H1 (cell line): ENCODE results near the gene KTI12. TPM values are rescaled to one million over a fixed set of nuclear protein-coding genes. Genes with fewer than 3 reads are reported as not detected.

Experiments used
- CTCF ChIA-PET: fragments of 300-600 bp; sonication (Branson Sonifier 250); formaldehyde crosslinking; loops from one replicate; lab custom pipeline; 2021; ENCODE audit not compliant: partially characterized antibody; lab: Charles Lee
- POLR2A ChIA-PET: fragments of 300-600 bp; sonication (Branson Sonifier 250); formaldehyde crosslinking; loops from one replicate; lab custom pipeline; 2021; ENCODE audit warnings: inconsistent platforms; ENCODE audit not compliant: partially characterized antibody; lab: Charles Lee
- DNase-seq, 2 experiments: peaks; one replicate each; pipeline versions ENCODE4 v3.0.0 to v3.0.0-alpha.2; 2010 to 2022; ENCODE audit warnings: low spot score in 2 of 2, low read depth in 1 of 2, mixed read lengths in 1 of 2
- FAIRE-seq: peaks from 2 replicates; lab custom pipeline; 2011; peaks lifted over from hg19 to GRCh38; lab: Jason Lieb, UNC
- H2AFZ ChIP-seq: 2 replicates; pipeline ENCODE4 v1.8.1; 2012; ENCODE audit warnings: low read length, inconsistent platforms
- H2AK5ac ChIP-seq: 2 replicates; pipeline ENCODE4 v1.6.1; 2013; ENCODE audit warnings: low read depth, low read length
- H2BK120ac ChIP-seq: replicated peaks from 2 replicates; pipeline ENCODE3; 2013; ENCODE audit warnings: low read depth, low read length, inconsistent platforms
- H2BK12ac ChIP-seq: 2 replicates; pipeline ENCODE4 v1.6.1; 2013; ENCODE audit warnings: low read depth, low read length
- H2BK15ac ChIP-seq: 2 replicates; pipeline ENCODE4 v1.6.1; 2013; ENCODE audit warnings: low read length
- H2BK20ac ChIP-seq: 2 replicates; pipeline ENCODE4 v1.6.1; 2013; ENCODE audit warnings: low read length
- H2BK5ac ChIP-seq: 2 replicates; pipeline ENCODE4 v1.6.1; 2013; ENCODE audit warnings: low read depth, low read length
- H3K14ac ChIP-seq: 2 replicates; pipeline ENCODE4 v1.6.1; 2013; ENCODE audit warnings: inconsistent platforms; ENCODE audit not compliant: insufficient read length
- H3K18ac ChIP-seq: 2 replicates; pipeline ENCODE4 v1.6.1; 2013; ENCODE audit warnings: low read length; ENCODE audit errors: extremely low read depth
- H3K23ac ChIP-seq: 2 replicates; pipeline ENCODE4 v1.6.1; 2013; ENCODE audit warnings: inconsistent platforms; ENCODE audit not compliant: insufficient read length
- H3K23me2 ChIP-seq: 2 replicates; pipeline ENCODE4 v1.6.1; 2013; ENCODE audit warnings: low read depth, low read length
- H3K27ac ChIP-seq: 2 replicates; pipeline ENCODE4 v1.6.1; 2011; ENCODE audit warnings: low read depth, low read length, inconsistent platforms
- H3K27me3 ChIP-seq, 4 experiments: replicated peaks in 1 of 4; 1 replicate in 1 of 4; 2 replicates in 3 of 4; pipeline versions ENCODE4 v1.6.1 to v1.8.1; 2011 to 2013; ENCODE audit warnings: low read length in 3 of 4, mild to moderate bottlenecking in 3 of 4, inconsistent platforms in 2 of 4, mixed read lengths in 2 of 4, moderate library complexity in 1 of 4; ENCODE audit not compliant: control insufficient read depth in 3 of 4, insufficient read depth in 3 of 4; ENCODE audit errors: extremely low read depth in 1 of 4
- H3K36me3 ChIP-seq, 4 experiments: 2 replicates each; pipeline versions ENCODE4 v1.6.1 to v1.8.1; 2011 to 2013; ENCODE audit warnings: mild to moderate bottlenecking in 4 of 4, low read length in 3 of 4, moderate library complexity in 2 of 4, control low read depth in 1 of 4, inconsistent platforms in 1 of 4; ENCODE audit not compliant: insufficient read depth in 4 of 4, control insufficient read depth in 2 of 4
- H3K4ac ChIP-seq: replicated peaks from 2 replicates; pipeline ENCODE3; 2013; ENCODE audit warnings: low read length, low read depth, mixed read lengths, inconsistent platforms; ENCODE audit not compliant: insufficient read length
- H3K4me1 ChIP-seq, 4 experiments: replicated peaks in 1 of 4; 1 replicate in 1 of 4; 2 replicates in 3 of 4; pipeline versions ENCODE4 v1.6.1 to v1.8.1; 2011 to 2013; ENCODE audit warnings: low read length in 3 of 4, inconsistent platforms in 2 of 4, mixed read lengths in 1 of 4; ENCODE audit not compliant: insufficient read depth in 4 of 4, control insufficient read depth in 3 of 4
- H3K4me2 ChIP-seq, 2 experiments: 2 replicates each; pipeline versions ENCODE4 v1.6.1 to v1.8.1; 2011 to 2013; ENCODE audit warnings: low read depth in 2 of 2, low read length in 2 of 2, control low read depth in 1 of 2, inconsistent platforms in 1 of 2, mild to moderate bottlenecking in 1 of 2; ENCODE audit not compliant: insufficient read depth in 1 of 2
- H3K4me3 ChIP-seq, 4 experiments: fragments of 200-600, 300-600 bp in 1 of 4; sonication (generic), shearing (Covaris generic), sonication (Bioruptor Twin) in 1 of 4; 2 replicates each; pipeline versions ENCODE4 v1.5.1 to v1.8.1; 2011 to 2016; ENCODE audit warnings: low read length in 4 of 4, low read depth in 3 of 4, control low read depth in 2 of 4, inconsistent platforms in 2 of 4, mild to moderate bottlenecking in 2 of 4, mixed read lengths in 1 of 4, moderate library complexity in 1 of 4; ENCODE audit not compliant: insufficient read depth in 2 of 4; ENCODE audit errors: extremely low read depth in 1 of 4
- H3K56ac ChIP-seq: replicated peaks from 2 replicates; pipeline ENCODE3; 2013; ENCODE audit warnings: low read depth, mild to moderate bottlenecking, mixed read lengths, low read length, inconsistent platforms; ENCODE audit not compliant: insufficient read length
- H3K79me1 ChIP-seq: 2 replicates; pipeline ENCODE4 v1.6.1; 2013; ENCODE audit warnings: low read depth, low read length, control low read depth
- H3K79me2 ChIP-seq, 2 experiments: 2 replicates each; pipeline versions ENCODE4 v1.6.1 to v1.8.1; 2012 to 2013; ENCODE audit warnings: low read length in 2 of 2, mild to moderate bottlenecking in 2 of 2, inconsistent platforms in 1 of 2; ENCODE audit not compliant: insufficient read depth in 2 of 2, control insufficient read depth in 1 of 2
- H3K9ac ChIP-seq, 4 experiments: replicated peaks in 1 of 4; 1 replicate in 1 of 4; 2 replicates in 3 of 4; pipeline versions ENCODE4 v1.6.1 to v1.8.1; 2011 to 2013; ENCODE audit warnings: low read depth in 3 of 4, low read length in 3 of 4, control low read depth in 2 of 4, mild to moderate bottlenecking in 2 of 4, moderate library complexity in 2 of 4, inconsistent platforms in 1 of 4; ENCODE audit errors: extremely low read depth in 1 of 4
- H3K9me3 ChIP-seq, 2 experiments: 2 replicates each; pipeline versions ENCODE4 v1.6.1 to v1.8.1; 2012 to 2013; ENCODE audit warnings: mild to moderate bottlenecking in 2 of 2, moderate library complexity in 2 of 2, control low read depth in 1 of 2, inconsistent platforms in 1 of 2, low read depth in 1 of 2, low read length in 1 of 2, mixed read lengths in 1 of 2; ENCODE audit not compliant: insufficient read depth in 2 of 2
- H4K20me1 ChIP-seq, 2 experiments: replicated peaks in 1 of 2; 2 replicates each; pipeline versions ENCODE3 to v1.8.1; 2011 to 2013; ENCODE audit warnings: inconsistent platforms in 2 of 2, low read length in 2 of 2, mild to moderate bottlenecking in 1 of 2; ENCODE audit not compliant: insufficient read depth in 2 of 2, control insufficient read depth in 1 of 2
- H4K5ac ChIP-seq: 2 replicates; pipeline ENCODE4 v1.6.1; 2013; ENCODE audit warnings: low read length, low read depth, mixed read lengths, inconsistent platforms; ENCODE audit not compliant: insufficient read length
- H4K8ac ChIP-seq: 2 replicates; pipeline ENCODE4 v1.8.0; 2013; ENCODE audit warnings: mild to moderate bottlenecking, moderate library complexity, low read length, inconsistent platforms; ENCODE audit not compliant: insufficient read depth; ENCODE audit errors: extremely low read depth
- H4K91ac ChIP-seq: replicated peaks from 2 replicates; pipeline ENCODE3; 2013; ENCODE audit warnings: low read length, mixed read lengths, inconsistent platforms; ENCODE audit not compliant: insufficient read length
- CEBPB ChIP-seq: IDR thresholded peaks from 2 replicates; pipeline ENCODE4 v1.6.1; 2012; ENCODE audit warnings: low read depth, low read length
- CREB1 ChIP-seq: IDR thresholded peaks from 2 replicates; pipeline ENCODE4 v1.6.1; 2012; ENCODE audit warnings: inconsistent platforms
- CTBP2 ChIP-seq: IDR thresholded peaks from 2 replicates; pipeline ENCODE4 v1.7.0; 2011; ENCODE audit warnings: borderline replicate concordance, mild to moderate bottlenecking, moderate library complexity, mixed read lengths, low read length; ENCODE audit not compliant: insufficient read depth, insufficient read length
- GTF2F1 ChIP-seq: IDR thresholded peaks from 2 replicates; pipeline ENCODE4 v1.6.1; 2012; ENCODE audit warnings: low read depth, low read length, improper control_type of control experiment, borderline replicate concordance
- NANOG ChIP-seq: IDR thresholded peaks from 2 replicates; pipeline ENCODE4 v1.6.1; 2011; ENCODE audit warnings: low read length, low read depth, mild to moderate bottlenecking, inconsistent platforms; ENCODE audit not compliant: insufficient read depth, poor library complexity, severe bottlenecking
- RBBP5 ChIP-seq: IDR thresholded peaks from 2 replicates; pipeline ENCODE4 v1.7.1; 2012; ENCODE audit warnings: low read depth, mild to moderate bottlenecking, inconsistent platforms, low read length, moderate library complexity, borderline replicate concordance
- RFX5 ChIP-seq: IDR thresholded peaks from 2 replicates; pipeline ENCODE4 v1.6.1; 2011; ENCODE audit warnings: low read depth, low read length, improper control_type of control experiment, borderline replicate concordance
- RNF2 ChIP-seq: fragments of 200-900, 300-1000 bp; sonication (generic); IDR thresholded peaks from 2 replicates; pipeline ENCODE4 v1.7.1; 2016; ENCODE audit warnings: borderline replicate concordance, low read depth, mild to moderate bottlenecking, antibody characterized with exemption, low read length; ENCODE audit not compliant: poor library complexity, severe bottlenecking; ENCODE audit errors: missing control alignments
- RXRA ChIP-seq: IDR thresholded peaks from 2 replicates; pipeline ENCODE4 v1.6.1; 2011; ENCODE audit warnings: low read depth, mild to moderate bottlenecking, low read length, moderate library complexity; ENCODE audit not compliant: insufficient read depth
- SIN3A ChIP-seq, 2 experiments: IDR thresholded peaks in 1 of 2; conservative IDR thresholded peaks in 1 of 2; 2 replicates each; pipeline ENCODE4 v1.6.1; 2011 to 2012; ENCODE audit warnings: low read length in 2 of 2, improper control_type of control experiment in 1 of 2, low read depth in 1 of 2, mild to moderate bottlenecking in 1 of 2
- TEAD4 ChIP-seq: IDR thresholded peaks from 2 replicates; pipeline ENCODE4 v1.6.1; 2012; ENCODE audit warnings: low read depth, low read length, inconsistent platforms, mixed read lengths
- WGBS, 2 experiments: shearing (Covaris generic) in 1 of 2; methylation state at CpG; one replicate each; pipeline versions ENCODE4 v1.1.6 to v1.1.7; 2013 to 2015; ENCODE audit warnings: low lambda C conversion rate in 2 of 2, mixed read lengths in 2 of 2, inconsistent platforms in 1 of 2, low coverage in 1 of 2, missing lambda C conversion rate in 1 of 2; ENCODE audit not compliant: insufficient replicate concordance in 2 of 2, insufficient coverage in 1 of 2, insufficient read length in 1 of 2; ENCODE audit errors: extremely low coverage in 1 of 2, missing lambda C conversion rate in 1 of 2; 5-methylcytosine and 5-hydroxymethylcytosine counted together
- polyA plus RNA-seq, 7 experiments: library from polyadenylated mRNA; depleted of rRNA in 3 of 7; stranded (reverse) in 5 of 7; unstranded in 2 of 7; fragments of >200 nt in 5 of 7; fragments of 200-250 nt in 2 of 7; gene quantifications; 1 replicate in 5 of 7; 2 replicates in 1 of 7; 4 replicates in 1 of 7; pipeline versions ENCODE4 v1.2.1 to v1.2.3, GENCODE V29; 2011 to 2013; ENCODE audit warnings: missing spikeins in 2 of 7, mixed read lengths in 2 of 7
- total RNA-seq: library from RNA; stranded (reverse); fragmentation: NEBNext Ultra II Directional; extraction: Animal tissue kit (Norgen Biotek cat#: 25700); gene quantifications from 2 replicates; pipeline ENCODE4 v1.2.1, GENCODE V29; 2021

KTI12 gene
- total and polyA plus RNA-seq, 2 of the 8 experiments (the other 6 are each of a cell fraction or from before 2014, with no cell fraction given) = 7.5 to 16.2 TPM

DNA sequence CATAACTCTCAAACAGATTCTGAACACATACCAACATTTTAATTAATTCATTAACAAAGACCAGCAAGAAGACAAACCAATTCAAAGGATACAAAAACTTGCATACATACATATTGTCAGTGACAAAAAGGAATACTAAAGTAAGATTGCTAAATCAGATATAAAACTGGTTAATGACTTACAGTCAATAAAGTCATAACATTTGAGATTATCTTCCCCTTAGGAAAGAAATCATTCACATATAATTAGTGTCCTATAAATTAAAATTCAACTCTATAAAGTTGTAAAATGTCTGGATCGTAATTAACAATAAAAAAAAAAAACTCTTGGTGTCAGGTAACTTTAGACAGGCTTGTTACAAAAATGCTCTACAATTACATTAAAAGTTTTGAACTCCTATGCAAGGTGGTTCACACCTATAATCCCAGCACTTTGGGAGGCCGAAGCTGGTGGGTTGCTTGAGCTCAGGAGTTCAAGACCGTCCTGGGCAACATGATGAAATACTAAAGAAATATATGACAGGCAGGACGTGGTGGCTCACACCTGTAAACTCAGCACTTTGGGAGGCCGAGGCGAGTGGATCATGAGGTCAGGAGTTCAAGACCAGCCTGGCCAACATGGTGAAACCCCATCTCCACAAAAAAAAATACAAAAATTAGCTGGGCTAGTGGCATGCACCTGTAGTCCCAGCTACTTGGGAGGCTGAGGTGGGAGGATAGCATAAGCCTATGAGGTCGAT lies 25.4 kb downstream of the KTI12 start:
- no peaks in the 10 kb centered on the region for H3K79me1 ChIP-seq
- no peak for FAIRE-seq
- H3K56ac ChIP-seq = no peak overlapping the region
- POLR2A ChIA-PET = interaction anchor here (0.7 to 1.8 kb wide), 5 partner anchors 25 to 253 kb away, joined by 3 to 5 read pairs (median 3); partner anchors contain the start of genes BTF3L4 and TXNDC12
- no peak overlapping the region for H3K23ac ChIP-seq
- H2AFZ ChIP-seq = no peak overlapping the region
- CTCF ChIA-PET = interaction anchor here (0.8 to 2.1 kb wide), 3 partner anchors 9 to 112 kb away, joined by 3 to 7 read pairs (median 4); no protein-coding TSS in a partner anchor
- H3K79me2 ChIP-seq = no peaks in the 10 kb centered on the region
- no peak overlapping the region for H2BK5ac ChIP-seq
- 94% methylated on average over 7 of the region's 7 CpGs; no CpG with 5 or more reads in 1 of the 2 experiments for WGBS, 2 experiments
- H2BK20ac ChIP-seq = peak overlapping the region; percentile 80; the same call in 1 of the 2 replicates
- H3K27me3 ChIP-seq = no peaks in the 10 kb centered on the region
- no peak overlapping the region for H3K4me3 ChIP-seq
- H3K18ac ChIP-seq = no peak overlapping the region; the same call in 1 of the 2 replicates
- no peak overlapping the region for H3K14ac ChIP-seq
- H3K4me2 ChIP-seq = no peak overlapping the region
- H3K4me1 ChIP-seq = peaks cover 5 to 14% (median 12%) of the 10 kb centered on the region in 4 experiments; a peak in 6 of 7 replicates
- no peak overlapping the region for H2BK120ac ChIP-seq
- H4K20me1 ChIP-seq = no peaks in the 10 kb centered on the region
- H4K91ac ChIP-seq = no peak overlapping the region
- no peak overlapping the region for H3K9ac ChIP-seq
- H3K36me3 ChIP-seq = no peaks in the 10 kb centered on the region
- H2BK15ac ChIP-seq = no peak overlapping the region
- DNase-seq = no peak
- H2BK12ac ChIP-seq = peak overlapping the region; percentile 11; the same call in 1 of the 2 replicates
- H4K8ac ChIP-seq = no peak overlapping the region; the same call in 1 of the 2 replicates
- H4K5ac ChIP-seq = no peak overlapping the region
- no peaks in the 10 kb centered on the region for H3K23me2 ChIP-seq
- no peak overlapping the region for H3K4ac ChIP-seq
- no peak overlapping the region for H3K27ac ChIP-seq
- no peak for TF ChIP-seq CTBP2
- TF ChIP-seq CREB1 = no peak
- TF ChIP-seq GTF2F1 = no peak
- TF ChIP-seq RXRA = no peak
- TF ChIP-seq SIN3A (conservative IDR thresholded peaks at IDR 0.05 in 1 of 2, IDR thresholded peaks at IDR 0.05 in 1 of 2; ENCODE audit: low read depth in 1 of 2, low read length in 2 of 2) = no peak
- no peak for TF ChIP-seq NANOG
- no peak for TF ChIP-seq RNF2
- no peak for TF ChIP-seq CEBPB
- no peak for TF ChIP-seq RBBP5
- no peak for TF ChIP-seq RFX5
- TF ChIP-seq TEAD4 = no peak
- H3K9me3 ChIP-seq = no peaks in the 10 kb centered on the region
- no peak overlapping the region for H2AK5ac ChIP-seq
